Osteocyte (in vitro differentiated cells): Measurements from ENCODE around the gene NTN5. TPM values are rescaled to one million over a fixed set of nuclear protein-coding genes. Genes with fewer than 3 reads are reported as not detected.
A peak's percentile ranks its signal among the peaks of the same experiment; 100 is the strongest.

Experiments
- DNase-seq: peaks from one replicate; pipeline ENCODE4 v3.0.0; 2021; ENCODE audit warnings: mixed read lengths; ENCODE audit not compliant: unreplicated experiment; ENCODE audit errors: extremely low spot score
- H3K27ac Mint-ChIP-seq: one replicate; pipeline ENCODE4 v1.8.0; 2021; ENCODE audit warnings: mild to moderate bottlenecking, mixed read lengths; ENCODE audit not compliant: unreplicated experiment
- H3K27me3 Mint-ChIP-seq: one replicate; pipeline ENCODE4 v1.8.0; 2021; ENCODE audit warnings: mixed read lengths; ENCODE audit not compliant: unreplicated experiment
- H3K36me3 Mint-ChIP-seq: one replicate; pipeline ENCODE4 v1.8.0; 2021; ENCODE audit warnings: mixed read lengths; ENCODE audit not compliant: unreplicated experiment
- H3K4me1 Mint-ChIP-seq: one replicate; pipeline ENCODE4 v1.8.0; 2021; ENCODE audit warnings: mixed read lengths; ENCODE audit not compliant: unreplicated experiment
- H3K4me3 Mint-ChIP-seq: one replicate; pipeline ENCODE4 v1.8.0; 2021; ENCODE audit warnings: mild to moderate bottlenecking, moderate library complexity, mixed read lengths; ENCODE audit not compliant: unreplicated experiment
- H3K9me3 Mint-ChIP-seq: one replicate; pipeline ENCODE4 v1.8.0; 2021; ENCODE audit warnings: mixed read lengths; ENCODE audit not compliant: unreplicated experiment
- total RNA-seq: library from RNA; stranded (reverse); gene quantifications from 2 replicates; pipeline ENCODE4 v1.2.1, GENCODE V29; 2021
- TF ChIP-seq, protein P1 (sequence below): fragments of 200-600 bp; sonication (generic); IDR thresholded peaks from 2 replicates; pipeline ENCODE4 v1.5.0; 2021; ENCODE audit warnings: antibody characterized with exemption, mild to moderate bottlenecking, moderate library complexity

NTN5 gene
- total RNA-seq, 1 donor from 2014 or later = 1.7 TPM

DNA sequence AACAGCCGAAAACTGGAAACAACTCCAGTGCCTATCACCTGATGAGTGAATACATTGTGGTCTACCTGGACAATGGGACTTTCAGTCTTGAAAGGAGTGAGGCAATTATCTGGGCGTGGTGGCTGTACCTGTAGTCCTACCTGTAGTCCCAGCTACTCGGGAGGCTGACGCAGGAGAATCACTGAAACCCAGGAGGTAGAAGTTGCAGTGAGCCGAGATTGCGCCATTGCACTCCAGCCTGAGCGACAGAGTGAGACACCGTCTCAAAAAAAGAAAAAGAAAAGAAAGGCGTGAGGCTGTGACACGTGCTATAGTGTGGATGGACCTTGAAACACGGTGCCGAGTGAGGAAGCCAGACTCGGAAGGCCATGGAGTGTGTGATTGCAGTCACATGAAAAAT is 4.1 kb upstream of the NTN5 start:
- DNase-seq = no peak
- peaks cover 3% of the 10 kb centered on the region for H3K4me1 Mint-ChIP-seq
- H3K36me3 Mint-ChIP-seq = no peaks in the 10 kb centered on the region
- H3K9me3 Mint-ChIP-seq = no peaks in the 10 kb centered on the region
- H3K27ac Mint-ChIP-seq = no peak overlapping the region
- no peak overlapping the region for H3K4me3 Mint-ChIP-seq
- TF ChIP-seq, protein P1, sequence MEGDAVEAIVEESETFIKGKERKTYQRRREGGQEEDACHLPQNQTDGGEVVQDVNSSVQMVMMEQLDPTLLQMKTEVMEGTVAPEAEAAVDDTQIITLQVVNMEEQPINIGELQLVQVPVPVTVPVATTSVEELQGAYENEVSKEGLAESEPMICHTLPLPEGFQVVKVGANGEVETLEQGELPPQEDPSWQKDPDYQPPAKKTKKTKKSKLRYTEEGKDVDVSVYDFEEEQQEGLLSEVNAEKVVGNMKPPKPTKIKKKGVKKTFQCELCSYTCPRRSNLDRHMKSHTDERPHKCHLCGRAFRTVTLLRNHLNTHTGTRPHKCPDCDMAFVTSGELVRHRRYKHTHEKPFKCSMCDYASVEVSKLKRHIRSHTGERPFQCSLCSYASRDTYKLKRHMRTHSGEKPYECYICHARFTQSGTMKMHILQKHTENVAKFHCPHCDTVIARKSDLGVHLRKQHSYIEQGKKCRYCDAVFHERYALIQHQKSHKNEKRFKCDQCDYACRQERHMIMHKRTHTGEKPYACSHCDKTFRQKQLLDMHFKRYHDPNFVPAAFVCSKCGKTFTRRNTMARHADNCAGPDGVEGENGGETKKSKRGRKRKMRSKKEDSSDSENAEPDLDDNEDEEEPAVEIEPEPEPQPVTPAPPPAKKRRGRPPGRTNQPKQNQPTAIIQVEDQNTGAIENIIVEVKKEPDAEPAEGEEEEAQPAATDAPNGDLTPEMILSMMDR = no peak
- H3K27me3 Mint-ChIP-seq = no peaks in the 10 kb centered on the region

GRCh38 chr19:48676487-48676886 is 3.7 kb upstream of the NTN5 start:
- Mint-ChIP-seq H3K27ac (no peak overlapping the region), H3K4me3 (no peak overlapping the region), H3K9me3 (no peaks in the 10 kb centered on the region), H3K36me3 (no peaks in the 10 kb centered on the region), H3K27me3 (no peaks in the 10 kb centered on the region), H3K4me1 (peaks cover 3% of the 10 kb centered on the region)
- no peak for DNase-seq
- TF ChIP-seq, protein P1 = no peak

DNA sequence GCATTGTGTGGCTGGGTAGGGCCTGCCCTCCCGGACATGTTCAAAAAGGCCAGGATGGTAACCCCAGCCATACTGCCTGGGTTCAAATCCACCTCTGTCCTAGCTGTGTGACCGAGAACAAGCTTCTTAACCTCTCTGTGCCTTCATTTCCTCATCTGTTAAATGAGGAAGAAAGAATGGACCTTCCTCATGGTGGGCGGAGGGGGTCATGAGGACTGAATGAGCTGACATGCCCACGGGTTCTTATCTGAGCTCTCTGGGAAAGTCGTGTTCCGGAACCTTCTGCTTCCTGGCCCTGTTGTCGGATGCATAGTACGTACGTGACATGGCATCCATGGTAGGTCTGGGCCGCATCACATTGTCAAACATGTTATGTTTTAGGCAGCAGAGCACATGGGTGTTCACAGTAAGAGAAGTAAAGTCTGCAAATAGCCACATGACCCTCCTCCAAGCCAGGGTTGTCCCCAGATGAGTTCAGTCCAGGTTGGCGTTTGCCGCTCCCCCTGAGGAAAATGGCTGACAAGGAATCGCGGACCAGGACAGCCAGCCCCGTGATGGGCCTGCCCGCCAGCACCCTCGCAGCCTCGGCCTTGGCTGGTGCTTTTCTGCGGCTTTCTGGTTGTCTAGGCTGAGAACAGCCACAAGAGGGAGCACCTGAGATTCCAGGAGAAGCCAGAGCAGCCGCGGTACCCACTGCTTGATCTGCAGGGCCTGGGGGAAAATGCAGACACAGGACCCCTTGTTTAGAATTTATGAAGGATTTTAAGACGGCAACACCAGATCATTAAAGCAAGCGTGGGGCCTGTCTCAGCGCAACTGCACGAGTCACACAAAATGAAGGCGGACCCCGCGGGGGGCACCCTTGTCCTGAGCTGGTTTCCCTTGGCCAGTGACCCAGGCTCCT is 2.4 kb upstream of the NTN5 start:
- Mint-ChIP-seq H3K4me3 (no peak overlapping the region), H3K27me3 (no peaks in the 10 kb centered on the region), H3K4me1 (peaks cover 3% of the 10 kb centered on the region), H3K36me3 (no peaks in the 10 kb centered on the region), H3K9me3 (no peaks in the 10 kb centered on the region), H3K27ac (no peak overlapping the region)
- TF ChIP-seq, protein P1 = peak; percentile 89
- DNase-seq = peak; percentile 92

DNA sequence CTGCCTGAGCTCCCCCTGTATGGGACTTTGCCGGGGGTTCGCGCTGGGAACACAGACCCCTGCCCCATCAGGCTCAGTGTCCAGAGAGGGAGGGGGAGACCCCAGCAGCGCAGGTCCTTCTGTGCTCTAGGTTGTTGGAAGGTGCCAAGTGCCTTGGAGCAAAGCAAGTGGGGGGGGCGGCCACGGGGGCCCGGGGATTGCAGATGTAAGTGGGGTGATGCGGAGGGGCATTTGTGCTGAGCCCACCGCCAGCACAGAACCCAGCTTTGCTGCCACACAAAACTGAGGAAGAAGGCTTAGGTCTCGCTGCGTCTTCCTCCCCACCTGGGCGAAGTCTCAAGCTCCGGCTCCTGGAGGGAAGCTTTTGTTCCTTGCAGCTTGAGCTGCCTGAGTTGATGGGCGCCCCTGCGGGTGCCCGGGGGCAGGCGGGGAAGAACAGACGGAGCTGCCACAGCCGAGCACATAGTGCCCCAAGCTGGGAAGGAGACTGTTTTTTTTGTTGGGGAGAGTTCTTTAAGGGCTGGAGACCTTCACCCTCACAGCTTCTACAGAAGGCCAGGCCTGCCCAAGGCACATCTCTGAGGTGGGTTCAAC is 1.5 kb upstream of the NTN5 start:
- no peaks in the 10 kb centered on the region for H3K27me3 Mint-ChIP-seq
- DNase-seq = no peak
- H3K4me3 Mint-ChIP-seq = no peak overlapping the region
- peaks cover 3% of the 10 kb centered on the region for H3K4me1 Mint-ChIP-seq
- H3K27ac Mint-ChIP-seq = no peak overlapping the region
- TF ChIP-seq, protein P1 = no peak
- no peaks in the 10 kb centered on the region for H3K9me3 Mint-ChIP-seq
- no peaks in the 10 kb centered on the region for H3K36me3 Mint-ChIP-seq

DNA sequence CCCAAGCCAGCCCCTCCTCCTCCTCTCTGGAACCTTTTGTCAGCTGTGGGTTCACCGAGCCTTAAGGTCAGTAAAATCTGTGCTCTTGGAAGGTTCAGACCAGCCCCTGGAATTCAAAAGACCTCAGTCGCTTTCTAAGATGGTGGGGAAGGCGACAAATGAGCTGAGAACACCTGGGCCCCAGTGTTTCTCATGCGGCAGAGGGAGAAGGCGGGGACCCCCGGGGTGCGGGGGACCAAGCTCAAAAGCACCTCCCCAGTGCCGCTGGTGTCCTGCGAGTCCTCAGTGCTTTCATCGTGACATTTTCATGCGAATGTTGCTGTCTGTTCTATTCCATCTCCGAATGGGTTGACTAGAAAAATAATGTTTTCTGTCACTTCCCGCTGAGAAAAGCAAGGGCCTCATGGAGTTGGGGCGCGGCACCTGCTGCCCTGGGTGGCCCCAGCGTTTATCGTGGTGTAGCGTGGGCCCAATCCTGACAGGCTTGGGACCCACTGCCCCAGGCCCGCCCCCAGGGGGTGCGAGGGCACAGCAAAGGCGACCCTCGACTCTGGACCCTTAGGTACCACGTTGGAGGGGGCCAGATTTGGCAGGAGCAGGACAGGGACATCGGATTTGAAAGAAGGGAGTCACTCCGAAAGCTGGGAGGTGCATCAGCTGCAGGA is 751 bp upstream of the NTN5 start:
- Mint-ChIP-seq H3K36me3 (no peaks in the 10 kb centered on the region), H3K4me3 (no peak overlapping the region), H3K9me3 (no peaks in the 10 kb centered on the region), H3K27ac (no peak overlapping the region), H3K4me1 (peaks cover 3% of the 10 kb centered on the region), H3K27me3 (no peaks in the 10 kb centered on the region)
- DNase-seq = no peak
- TF ChIP-seq, protein P1 = no peak
